PFSK-1 (cell line): Measurements from ENCODE around the gene UVRAG.

ENCODE experiments used
- FOXP2 ChIP-seq: optimal IDR thresholded peaks from 2 replicates; pipeline ENCODE3; 2011; ENCODE audit warnings: borderline replicate concordance, control low read depth, inconsistent platforms; ENCODE audit not compliant: insufficient read depth; ENCODE audit errors: extremely low read length, extremely low read depth
- POLR2AphosphoS5 ChIP-seq: IDR thresholded peaks from 2 replicates; pipeline ENCODE4 v1.6.1; 2012; ENCODE audit warnings: low read depth, mild to moderate bottlenecking, control low read depth, low read length, moderate library complexity
- SIN3A ChIP-seq: IDR thresholded peaks from 2 replicates; pipeline ENCODE4 v1.6.1; 2012; ENCODE audit warnings: mild to moderate bottlenecking, low read length, moderate library complexity, borderline replicate concordance; ENCODE audit not compliant: insufficient read depth
- TAF1 ChIP-seq: IDR thresholded peaks from 2 replicates; pipeline ENCODE4 v1.6.1; 2012; ENCODE audit warnings: low read length, control low read depth, borderline replicate concordance; ENCODE audit not compliant: insufficient read depth
- TF ChIP-seq, protein P1 (sequence below), 2 experiments: IDR thresholded peaks; 2 replicates each; pipeline versions ENCODE4 v1.6.1 to v1.8.0; 2011 to 2012; ENCODE audit warnings: low read depth in 2 of 2, low read length in 2 of 2, control low read depth in 1 of 2, inconsistent platforms in 1 of 2, mild to moderate bottlenecking in 1 of 2, moderate library complexity in 1 of 2; ENCODE audit not compliant: insufficient read depth in 1 of 2

UVRAG gene

GRCh38 chr11:75809111-75809510, 5.9 kb upstream of the UVRAG start:
- no peak for TF ChIP-seq POLR2AphosphoS5
- TF ChIP-seq FOXP2: no peak
- no peak for TF ChIP-seq SIN3A
- TF ChIP-seq, protein P1, sequence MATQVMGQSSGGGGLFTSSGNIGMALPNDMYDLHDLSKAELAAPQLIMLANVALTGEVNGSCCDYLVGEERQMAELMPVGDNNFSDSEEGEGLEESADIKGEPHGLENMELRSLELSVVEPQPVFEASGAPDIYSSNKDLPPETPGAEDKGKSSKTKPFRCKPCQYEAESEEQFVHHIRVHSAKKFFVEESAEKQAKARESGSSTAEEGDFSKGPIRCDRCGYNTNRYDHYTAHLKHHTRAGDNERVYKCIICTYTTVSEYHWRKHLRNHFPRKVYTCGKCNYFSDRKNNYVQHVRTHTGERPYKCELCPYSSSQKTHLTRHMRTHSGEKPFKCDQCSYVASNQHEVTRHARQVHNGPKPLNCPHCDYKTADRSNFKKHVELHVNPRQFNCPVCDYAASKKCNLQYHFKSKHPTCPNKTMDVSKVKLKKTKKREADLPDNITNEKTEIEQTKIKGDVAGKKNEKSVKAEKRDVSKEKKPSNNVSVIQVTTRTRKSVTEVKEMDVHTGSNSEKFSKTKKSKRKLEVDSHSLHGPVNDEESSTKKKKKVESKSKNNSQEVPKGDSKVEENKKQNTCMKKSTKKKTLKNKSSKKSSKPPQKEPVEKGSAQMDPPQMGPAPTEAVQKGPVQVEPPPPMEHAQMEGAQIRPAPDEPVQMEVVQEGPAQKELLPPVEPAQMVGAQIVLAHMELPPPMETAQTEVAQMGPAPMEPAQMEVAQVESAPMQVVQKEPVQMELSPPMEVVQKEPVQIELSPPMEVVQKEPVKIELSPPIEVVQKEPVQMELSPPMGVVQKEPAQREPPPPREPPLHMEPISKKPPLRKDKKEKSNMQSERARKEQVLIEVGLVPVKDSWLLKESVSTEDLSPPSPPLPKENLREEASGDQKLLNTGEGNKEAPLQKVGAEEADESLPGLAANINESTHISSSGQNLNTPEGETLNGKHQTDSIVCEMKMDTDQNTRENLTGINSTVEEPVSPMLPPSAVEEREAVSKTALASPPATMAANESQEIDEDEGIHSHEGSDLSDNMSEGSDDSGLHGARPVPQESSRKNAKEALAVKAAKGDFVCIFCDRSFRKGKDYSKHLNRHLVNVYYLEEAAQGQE (IDR thresholded peaks at IDR 0.05; ENCODE audit: insufficient read depth in 1 of 2, low read depth in 2 of 2, low read length in 2 of 2): no peak
- TF ChIP-seq TAF1: no peak

GRCh38 chr11:75809991-75810390, 5.0 kb upstream of the UVRAG start:
- no peak for TF ChIP-seq TAF1
- TF ChIP-seq, protein P1 (IDR thresholded peaks at IDR 0.05; ENCODE audit: insufficient read depth in 1 of 2, low read depth in 2 of 2, low read length in 2 of 2): no peak
- TF ChIP-seq POLR2AphosphoS5: no peak
- TF ChIP-seq FOXP2: no peak
- no peak for TF ChIP-seq SIN3A

GRCh38 chr11:75810637-75811390, 4.2 kb upstream of the UVRAG start:
- TF ChIP-seq SIN3A (no peak), FOXP2 (no peak)

DNA sequence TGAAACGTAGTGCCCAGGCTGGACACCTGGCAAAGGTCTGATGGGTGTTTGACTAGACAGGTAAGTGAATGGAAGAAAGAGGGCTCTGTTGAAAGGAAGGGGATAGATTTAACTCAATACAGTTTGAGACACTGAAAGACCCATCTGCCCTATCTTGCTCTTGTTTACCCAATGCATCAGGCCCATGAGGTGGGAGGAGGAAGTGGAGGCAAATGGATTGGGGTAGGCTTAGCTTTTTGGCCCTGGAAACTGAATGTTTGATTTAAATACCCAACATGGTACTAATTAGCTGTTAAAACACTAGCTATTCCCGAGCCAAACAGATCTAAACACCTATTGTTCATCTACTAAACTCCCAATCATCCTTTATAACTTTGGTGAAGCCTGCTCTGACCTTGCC, 3.5 kb upstream of the UVRAG start:
- no peak for TF ChIP-seq TAF1
- TF ChIP-seq SIN3A: no peak
- TF ChIP-seq, protein P1 (IDR thresholded peaks at IDR 0.05; ENCODE audit: insufficient read depth in 1 of 2, low read depth in 2 of 2, low read length in 2 of 2): no peak
- TF ChIP-seq FOXP2: no peak
- no peak for TF ChIP-seq POLR2AphosphoS5

- TF ChIP-seq, protein P1 (IDR thresholded peaks at IDR 0.05; ENCODE audit: insufficient read depth in 1 of 2, low read depth in 2 of 2, low read length in 2 of 2): no peak
Measured at GRCh38 chr11:75812542-75813040, 2.4 kb upstream of the UVRAG start.
